Progenitor cell of endocrine pancreas (in vitro differentiated cells): Measurements from ENCODE around the gene LRMDA. TPM values are rescaled to one million over a fixed set of nuclear protein-coding genes. Genes with fewer than 3 reads are reported as not detected.

Experiments used
- DNase-seq: peaks from one replicate; pipeline ENCODE4 v3.0.0; 2021; ENCODE audit warnings: low spot score; ENCODE audit not compliant: unreplicated experiment
- H3K27ac Mint-ChIP-seq: 2 replicates; pipeline ENCODE4 v1.8.0; 2021; ENCODE audit warnings: mild to moderate bottlenecking, moderate library complexity, mixed read lengths
- H3K27me3 Mint-ChIP-seq: 2 replicates; pipeline ENCODE4 v1.8.0; 2021; ENCODE audit warnings: mixed read lengths
- H3K36me3 Mint-ChIP-seq: 2 replicates; pipeline ENCODE4 v1.8.0; 2022; ENCODE audit warnings: mixed read lengths; ENCODE audit not compliant: insufficient read depth
- H3K4me1 Mint-ChIP-seq: 2 replicates; pipeline ENCODE4 v1.8.0; 2021; ENCODE audit warnings: low read depth, mixed read lengths
- H3K4me3 Mint-ChIP-seq: 2 replicates; pipeline ENCODE4 v1.8.0; 2021; ENCODE audit warnings: low read depth, mild to moderate bottlenecking, moderate library complexity, mixed read lengths
- H3K9me3 Mint-ChIP-seq: 2 replicates; pipeline ENCODE4 v1.8.0; 2021; ENCODE audit warnings: low read depth, mixed read lengths
- total RNA-seq: library from RNA; stranded (reverse); gene quantifications from 2 replicates; pipeline ENCODE4 v1.2.1, GENCODE V29; 2021
- TF ChIP-seq, protein P1 (sequence below): fragments of 200-600 bp; sonication (generic); IDR thresholded peaks from one replicate; pipeline ENCODE4 v1.5.0; 2021; ENCODE audit warnings: antibody characterized with exemption, mild to moderate bottlenecking; ENCODE audit not compliant: unreplicated experiment

The LRMDA gene
- total RNA-seq, 1 donor from 2014 or later = 6.5 TPM

DNA sequence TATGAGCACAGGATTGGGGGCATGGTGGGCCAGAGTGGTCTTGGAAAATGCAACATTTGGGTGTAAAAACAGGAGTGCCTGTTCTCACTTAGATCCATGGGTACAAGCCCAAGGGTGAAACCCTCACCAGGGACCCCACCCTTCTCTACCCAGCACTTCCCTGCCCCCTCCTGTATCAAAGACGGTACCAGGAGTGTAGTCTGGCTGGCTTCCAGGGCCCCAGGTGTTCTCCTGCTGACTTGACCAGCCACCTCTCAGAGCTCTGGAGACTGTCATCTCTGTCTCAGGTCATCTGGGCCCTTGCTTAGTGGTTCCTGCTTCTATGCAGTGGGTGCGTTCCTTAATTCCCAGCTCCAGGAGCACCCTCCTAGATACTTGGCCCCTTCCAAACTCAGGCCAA lies 447.2 kb downstream of the LRMDA start:
- Mint-ChIP-seq H3K4me1 (no peaks in the 10 kb centered on the region), H3K9me3 (no peaks in the 10 kb centered on the region), H3K36me3 (no peaks in the 10 kb centered on the region), H3K4me3 (no peak overlapping the region), H3K27ac (no peak overlapping the region), H3K27me3 (peaks cover 22% of the 10 kb centered on the region)
- DNase-seq = no peak
- TF ChIP-seq, protein P1, sequence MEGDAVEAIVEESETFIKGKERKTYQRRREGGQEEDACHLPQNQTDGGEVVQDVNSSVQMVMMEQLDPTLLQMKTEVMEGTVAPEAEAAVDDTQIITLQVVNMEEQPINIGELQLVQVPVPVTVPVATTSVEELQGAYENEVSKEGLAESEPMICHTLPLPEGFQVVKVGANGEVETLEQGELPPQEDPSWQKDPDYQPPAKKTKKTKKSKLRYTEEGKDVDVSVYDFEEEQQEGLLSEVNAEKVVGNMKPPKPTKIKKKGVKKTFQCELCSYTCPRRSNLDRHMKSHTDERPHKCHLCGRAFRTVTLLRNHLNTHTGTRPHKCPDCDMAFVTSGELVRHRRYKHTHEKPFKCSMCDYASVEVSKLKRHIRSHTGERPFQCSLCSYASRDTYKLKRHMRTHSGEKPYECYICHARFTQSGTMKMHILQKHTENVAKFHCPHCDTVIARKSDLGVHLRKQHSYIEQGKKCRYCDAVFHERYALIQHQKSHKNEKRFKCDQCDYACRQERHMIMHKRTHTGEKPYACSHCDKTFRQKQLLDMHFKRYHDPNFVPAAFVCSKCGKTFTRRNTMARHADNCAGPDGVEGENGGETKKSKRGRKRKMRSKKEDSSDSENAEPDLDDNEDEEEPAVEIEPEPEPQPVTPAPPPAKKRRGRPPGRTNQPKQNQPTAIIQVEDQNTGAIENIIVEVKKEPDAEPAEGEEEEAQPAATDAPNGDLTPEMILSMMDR = no peak

DNA sequence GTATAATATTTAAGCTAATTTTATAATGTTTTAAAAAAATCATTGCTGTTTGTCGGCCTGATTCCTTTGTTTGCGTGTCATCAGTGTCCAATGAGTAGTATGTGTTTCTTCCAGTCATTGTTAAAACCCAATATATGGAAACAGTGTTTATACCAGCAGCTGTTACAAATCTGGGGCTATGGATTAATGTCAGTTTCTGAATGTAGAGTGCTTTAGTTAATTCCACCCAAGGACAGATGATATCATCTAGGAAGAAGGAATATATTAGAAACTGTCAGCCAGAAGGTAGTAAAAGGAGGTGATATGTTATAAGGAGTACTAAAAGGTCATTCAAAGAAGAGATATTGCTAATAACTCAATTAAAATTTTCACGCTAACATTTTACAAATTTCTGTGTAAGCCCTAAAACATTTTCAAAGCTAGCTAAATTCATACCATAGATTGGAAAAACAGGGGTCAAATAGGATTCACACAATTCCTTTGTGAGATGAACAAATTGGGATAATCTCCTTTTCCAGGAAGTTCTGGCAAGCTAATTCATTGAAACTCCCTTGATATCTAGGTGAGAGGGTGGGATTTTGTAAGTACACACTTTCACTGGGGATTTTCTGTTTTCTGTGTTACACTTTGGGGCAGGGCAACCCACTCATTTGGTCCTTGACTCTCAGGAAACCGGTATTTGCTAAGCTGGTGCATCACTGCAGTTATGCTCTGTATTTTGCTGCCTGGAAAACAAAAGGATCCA lies 448.8 kb downstream of the LRMDA start:
- no peak for DNase-seq
- Mint-ChIP-seq H3K36me3 (no peaks in the 10 kb centered on the region), H3K4me1 (no peaks in the 10 kb centered on the region), H3K27ac (no peak overlapping the region), H3K4me3 (no peak overlapping the region), H3K27me3 (peaks cover 16% of the 10 kb centered on the region), H3K9me3 (no peaks in the 10 kb centered on the region)
- TF ChIP-seq, protein P1 = no peak

DNA sequence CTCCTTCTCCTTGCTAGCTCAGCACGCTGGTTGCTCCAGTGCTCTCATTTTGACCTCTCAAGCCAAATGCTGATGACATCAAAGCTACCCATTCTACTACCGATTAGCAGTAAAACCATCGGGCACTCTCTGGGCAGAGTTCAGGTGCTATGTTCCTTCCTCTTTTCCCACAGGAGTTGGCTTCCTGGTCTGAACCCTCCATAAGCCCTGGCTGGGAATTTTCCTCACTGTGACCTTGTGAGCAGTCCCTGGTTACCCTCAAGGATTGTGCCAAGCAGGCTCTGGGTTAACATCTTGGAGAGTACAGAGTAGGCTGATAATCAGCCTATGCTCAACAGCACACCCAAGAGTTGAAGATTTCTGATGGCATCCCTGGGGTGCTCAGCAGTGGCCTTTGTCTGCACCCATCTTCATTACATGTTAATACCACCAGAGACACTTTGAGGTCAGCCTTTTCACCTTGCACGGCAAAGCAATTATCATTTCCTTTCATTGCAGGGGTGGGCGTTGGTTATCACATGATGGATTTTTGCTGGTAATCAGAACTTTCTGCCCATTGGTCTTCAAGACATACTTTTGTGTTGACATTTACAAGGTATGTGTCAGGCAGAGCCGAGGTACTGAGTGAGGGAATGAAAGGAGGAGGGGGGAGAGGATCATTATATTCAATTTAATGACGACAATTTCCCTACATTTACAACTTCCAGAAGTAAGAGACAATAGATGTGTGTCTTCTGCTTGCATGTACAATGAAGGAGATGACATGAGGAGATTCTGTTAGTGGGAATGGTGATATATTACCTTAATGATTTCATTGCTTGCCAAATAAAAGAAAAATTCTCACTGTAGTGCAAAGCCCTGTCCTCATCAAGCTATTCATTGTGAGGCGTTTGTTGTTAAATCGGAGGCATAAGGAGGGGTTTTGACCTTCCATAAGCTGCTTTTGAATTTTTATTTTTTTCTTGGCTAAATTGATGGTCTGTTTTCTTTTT lies 452.0 kb downstream of the LRMDA start:
- H3K4me3 Mint-ChIP-seq = no peak overlapping the region
- DNase-seq = no peak
- TF ChIP-seq, protein P1 = no peak
- peaks cover 1% of the 10 kb centered on the region for H3K4me1 Mint-ChIP-seq
- peaks cover 4% of the 10 kb centered on the region for H3K27me3 Mint-ChIP-seq
- no peaks in the 10 kb centered on the region for H3K36me3 Mint-ChIP-seq
- H3K9me3 Mint-ChIP-seq = no peaks in the 10 kb centered on the region
- H3K27ac Mint-ChIP-seq = no peak overlapping the region

DNA sequence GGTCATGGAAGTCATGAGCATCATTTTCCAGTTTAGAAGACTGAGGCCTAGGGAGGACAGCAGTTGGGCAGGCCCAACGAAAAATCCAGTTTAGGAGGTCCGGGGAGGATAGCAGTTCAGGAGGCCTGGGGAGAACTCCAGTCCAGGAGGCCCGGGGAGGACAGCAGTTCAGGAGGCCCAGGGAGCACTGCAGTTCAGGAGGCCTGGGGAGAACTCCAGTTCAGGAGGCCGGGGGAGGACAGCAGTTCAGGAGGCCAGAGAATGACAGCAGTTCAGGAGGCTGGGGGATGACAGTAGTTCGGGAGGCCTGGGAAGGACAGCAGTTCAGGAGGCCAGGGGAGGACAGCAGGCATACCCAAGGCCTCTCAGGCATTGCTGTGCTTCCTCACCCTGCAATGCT lies 453.4 kb downstream of the LRMDA start:
- peaks cover 1% of the 10 kb centered on the region for H3K4me1 Mint-ChIP-seq
- no peak overlapping the region for H3K4me3 Mint-ChIP-seq
- no peaks in the 10 kb centered on the region for H3K36me3 Mint-ChIP-seq
- no peak for DNase-seq
- TF ChIP-seq, protein P1 = no peak
- no peaks in the 10 kb centered on the region for H3K9me3 Mint-ChIP-seq
- H3K27me3 Mint-ChIP-seq = peaks cover 8% of the 10 kb centered on the region
- no peak overlapping the region for H3K27ac Mint-ChIP-seq

DNA sequence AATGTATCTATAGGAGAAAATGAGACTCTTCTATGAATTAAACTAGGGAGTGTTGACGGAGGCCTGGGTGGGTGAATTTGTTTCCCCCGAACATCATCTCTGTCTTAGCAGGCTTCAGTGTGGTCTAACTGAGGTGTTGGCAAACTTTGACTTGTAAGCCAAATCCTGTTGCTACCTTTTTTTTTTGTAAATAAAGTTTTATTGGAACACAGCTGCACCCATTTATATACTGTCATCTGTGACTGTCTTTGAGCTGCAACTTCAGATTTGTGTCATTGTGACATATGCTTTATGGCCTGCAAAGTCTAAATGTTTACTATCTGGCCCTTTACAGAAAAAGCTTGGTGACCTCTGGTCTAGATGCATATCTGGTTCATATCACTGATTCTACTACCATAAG lies 455.9 kb downstream of the LRMDA start:
- H3K27ac Mint-ChIP-seq = no peak overlapping the region

More for the DNA sequence above, 455.9 kb downstream of the LRMDA start:
- no peaks in the 10 kb centered on the region for H3K9me3 Mint-ChIP-seq
- no peaks in the 10 kb centered on the region for H3K36me3 Mint-ChIP-seq
- no peak overlapping the region for H3K4me3 Mint-ChIP-seq
- H3K4me1 Mint-ChIP-seq = peaks cover 1% of the 10 kb centered on the region
- DNase-seq = no peak
- peaks cover 11% of the 10 kb centered on the region for H3K27me3 Mint-ChIP-seq
- TF ChIP-seq, protein P1 = no peak
